Erythroblast (primary cell): Measurements from ENCODE around the gene TFAP2D.

Source experiments
- GATA1 ChIP-seq: IDR thresholded peaks from 2 replicates; pipeline ENCODE4 v1.6.1; 2011; ENCODE audit warnings: low read depth, mild to moderate bottlenecking, control low read depth, low read length, moderate library complexity
- POLR2A ChIP-seq: IDR thresholded peaks from 2 replicates; pipeline ENCODE4 v1.6.1; 2011; ENCODE audit warnings: mild to moderate bottlenecking, low read length

- TF ChIP-seq POLR2A (no peak), GATA1 (no peak)
Measured at GRCh38 chr6:50717734-50718457, 4.6 kb downstream of the TFAP2D start.
